ENCODE results near the gene SGSM2. TPM values are rescaled to one million over a fixed set of nuclear protein-coding genes. Genes with fewer than 3 reads are reported as not detected.

Gene SGSM2
- total and polyA plus RNA-seq, 2 donors (not counting 1 experiment from before 2014, with no cell fraction given), result 139 to 181 TPM

DNA sequence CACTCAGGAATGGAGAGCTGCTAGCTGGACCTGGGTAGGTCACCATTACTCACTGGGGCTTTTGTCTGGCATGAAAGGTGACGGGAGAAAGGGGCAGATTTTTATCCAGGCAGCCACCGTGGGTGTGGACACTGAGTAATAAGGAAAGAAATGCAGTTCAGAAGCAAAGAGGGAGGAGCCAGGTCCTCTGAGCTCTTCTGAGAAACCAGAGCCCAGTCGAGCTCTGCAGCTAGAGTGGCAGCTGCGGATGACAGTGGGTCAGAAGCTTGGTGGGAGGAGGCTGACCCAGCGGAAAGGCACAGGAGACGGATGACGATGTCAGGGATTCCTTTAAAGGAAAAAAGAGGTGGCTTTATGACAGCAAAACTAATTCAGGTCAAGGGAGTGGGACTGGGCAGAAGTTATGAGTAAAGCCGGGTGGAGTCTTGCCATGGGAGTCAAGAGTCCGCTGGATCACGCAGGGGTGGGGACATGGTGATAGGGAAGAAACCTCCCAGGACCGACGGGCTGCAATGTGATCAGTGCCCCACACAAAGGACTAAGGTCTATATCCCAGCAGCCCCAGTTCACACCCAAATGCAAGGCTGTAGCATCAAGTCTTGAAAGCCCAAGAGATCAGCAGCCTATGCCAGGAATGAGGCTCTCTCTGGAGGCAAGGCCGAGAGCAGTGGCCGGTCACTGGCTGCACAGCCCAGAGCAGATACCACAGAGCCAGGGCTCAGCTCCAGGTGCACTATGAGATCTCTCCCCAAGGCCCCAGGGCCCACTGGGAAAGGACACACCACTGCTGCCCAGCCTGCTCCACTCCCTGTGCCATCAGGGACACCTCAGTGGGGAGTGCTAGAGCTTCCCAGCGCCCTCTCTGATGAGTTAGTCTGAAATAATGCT, 69.8 kb downstream of the SGSM2 start:
- H3K27me3 Mint-ChIP-seq, result no peaks in the 10 kb centered on the region
- Histone ChIP-seq H4K20me1 (ENCODE audit: control insufficient read depth, insufficient read depth, low read length, poor library complexity, severe bottlenecking) (no peaks in the 10 kb centered on the region), H3K9ac (ENCODE audit: low read length) (no peak overlapping the region), H3K9me3 (ENCODE audit: control extremely low read depth in 1 of 3, control insufficient read depth in 2 of 3, insufficient read depth in 1 of 3, low read length in 2 of 3) (no peaks in the 10 kb centered on the region), H3K4me2 (replicated peaks; ENCODE audit: low read depth, low read length, poor library complexity, severe bottlenecking) (no peak overlapping the region), H2AFZ (ENCODE audit: insufficient read depth, low read depth, low read length, poor library complexity, severe bottlenecking) (no peak overlapping the region), H3K4me1 (ENCODE audit: control insufficient read depth in 2 of 2, insufficient read depth in 2 of 2, low read length in 2 of 2) (peaks cover 7 to 8% of the 10 kb centered on the region in 2 donors), H3K27me3 (replicated peaks in 1 of 4; ENCODE audit: control extremely low read depth in 1 of 4, control insufficient read depth in 3 of 4, insufficient read depth in 4 of 4, low read length in 3 of 4) (no peaks in the 10 kb centered on the region), H3K4me3 (ENCODE audit: control extremely low read depth in 1 of 5, extremely low read depth in 1 of 5, insufficient read depth in 1 of 5, low read depth in 2 of 5, low read length in 4 of 5) (no peak overlapping the region), H3K36me3 (replicated peaks in 1 of 2; ENCODE audit: control extremely low read depth in 1 of 2, control insufficient read depth in 1 of 2, extremely low read depth in 1 of 2, insufficient read depth in 2 of 2, low read length in 1 of 2) (no peaks in the 10 kb centered on the region), H3K27ac (ENCODE audit: low read length in 2 of 2) (no peak overlapping the region), H3K79me2 (ENCODE audit: control insufficient read depth, insufficient read depth, low read length) (no peaks in the 10 kb centered on the region)
- no peak for DNase-seq
- no peak overlapping the region for H3K4me3 Mint-ChIP-seq
- ATAC-seq (ENCODE audit: low read depth), result no peak
- WGBS (ENCODE audit: insufficient coverage), result 91% methylated on average over 13 of the region's 15 CpGs
- CTCF ChIA-PET, result interaction anchor here (1.2 to 7.4 kb wide), 3 partner anchors 10 to 25 kb away, joined by 4 to 76 read pairs (median 71); no protein-coding TSS in a partner anchor
- TF ChIP-seq EZH2 (IDR thresholded peaks at IDR 0.05; ENCODE audit: borderline replicate concordance, insufficient read depth, low read depth, low read length, poor library complexity, severe bottlenecking), result no peak
- TF ChIP-seq, protein P1, sequence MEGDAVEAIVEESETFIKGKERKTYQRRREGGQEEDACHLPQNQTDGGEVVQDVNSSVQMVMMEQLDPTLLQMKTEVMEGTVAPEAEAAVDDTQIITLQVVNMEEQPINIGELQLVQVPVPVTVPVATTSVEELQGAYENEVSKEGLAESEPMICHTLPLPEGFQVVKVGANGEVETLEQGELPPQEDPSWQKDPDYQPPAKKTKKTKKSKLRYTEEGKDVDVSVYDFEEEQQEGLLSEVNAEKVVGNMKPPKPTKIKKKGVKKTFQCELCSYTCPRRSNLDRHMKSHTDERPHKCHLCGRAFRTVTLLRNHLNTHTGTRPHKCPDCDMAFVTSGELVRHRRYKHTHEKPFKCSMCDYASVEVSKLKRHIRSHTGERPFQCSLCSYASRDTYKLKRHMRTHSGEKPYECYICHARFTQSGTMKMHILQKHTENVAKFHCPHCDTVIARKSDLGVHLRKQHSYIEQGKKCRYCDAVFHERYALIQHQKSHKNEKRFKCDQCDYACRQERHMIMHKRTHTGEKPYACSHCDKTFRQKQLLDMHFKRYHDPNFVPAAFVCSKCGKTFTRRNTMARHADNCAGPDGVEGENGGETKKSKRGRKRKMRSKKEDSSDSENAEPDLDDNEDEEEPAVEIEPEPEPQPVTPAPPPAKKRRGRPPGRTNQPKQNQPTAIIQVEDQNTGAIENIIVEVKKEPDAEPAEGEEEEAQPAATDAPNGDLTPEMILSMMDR (IDR thresholded peaks at IDR 0.05), result no peak
- no peak overlapping the region for H3K27ac Mint-ChIP-seq
- POLR2A ChIA-PET, result interaction anchor here (1.0 kb wide), 1 partner anchor 9 kb away, joined by 3 read pairs; no protein-coding TSS in a partner anchor
- no peaks in the 10 kb centered on the region for H3K9me3 Mint-ChIP-seq (ENCODE audit: insufficient read depth)
- H3K4me1 Mint-ChIP-seq, result peaks cover 7% of the 10 kb centered on the region
- intact Hi-C loops (cut with micrococcal nuclease), result no loop called here

GRCh38 chr17:2410951-2411350, 73.7 kb downstream of the SGSM2 start:
- ATAC-seq (ENCODE audit: low read depth), result no peak
- Histone ChIP-seq H3K9ac (ENCODE audit: low read length) (no peak overlapping the region), H3K4me1 (ENCODE audit: control insufficient read depth in 2 of 2, insufficient read depth in 2 of 2, low read length in 2 of 2) (no peaks in the 10 kb centered on the region), H3K79me2 (ENCODE audit: control insufficient read depth, insufficient read depth, low read length) (peaks cover 4% of the 10 kb centered on the region), H2AFZ (ENCODE audit: insufficient read depth, low read depth, low read length, poor library complexity, severe bottlenecking) (no peak overlapping the region), H3K36me3 (replicated peaks in 1 of 2; ENCODE audit: control extremely low read depth in 1 of 2, control insufficient read depth in 1 of 2, extremely low read depth in 1 of 2, insufficient read depth in 2 of 2, low read length in 1 of 2) (peaks cover 0 to 7% of the 10 kb centered on the region in 2 experiments), H3K27ac (ENCODE audit: low read length in 2 of 2) (no peak overlapping the region), H3K27me3 (replicated peaks in 1 of 4; ENCODE audit: control extremely low read depth in 1 of 4, control insufficient read depth in 3 of 4, insufficient read depth in 4 of 4, low read length in 3 of 4) (no peaks in the 10 kb centered on the region), H3K9me3 (ENCODE audit: control extremely low read depth in 1 of 3, control insufficient read depth in 2 of 3, insufficient read depth in 1 of 3, low read length in 2 of 3) (no peaks in the 10 kb centered on the region), H3K4me3 (ENCODE audit: control extremely low read depth in 1 of 5, extremely low read depth in 1 of 5, insufficient read depth in 1 of 5, low read depth in 2 of 5, low read length in 4 of 5) (no peak overlapping the region), H4K20me1 (ENCODE audit: control insufficient read depth, insufficient read depth, low read length, poor library complexity, severe bottlenecking) (no peaks in the 10 kb centered on the region), H3K4me2 (replicated peaks; ENCODE audit: low read depth, low read length, poor library complexity, severe bottlenecking) (no peak overlapping the region)
- DNase-seq, result no peak
- Mint-ChIP-seq H3K9me3 (ENCODE audit: insufficient read depth) (no peaks in the 10 kb centered on the region), H3K4me1 (peaks cover under 1% of the 10 kb centered on the region), H3K27me3 (no peaks in the 10 kb centered on the region), H3K4me3 (no peak overlapping the region), H3K27ac (no peak overlapping the region)
- TF ChIP-seq, protein P1 (IDR thresholded peaks at IDR 0.05), result no peak
- 98% methylated on average over 7 of the region's 7 CpGs for WGBS (ENCODE audit: insufficient coverage)
- CTCF ChIA-PET, result interaction anchor here (12.0 kb wide), 1 partner anchor 29 kb away, joined by 650 read pairs; no protein-coding TSS in a partner anchor
- intact Hi-C loops (cut with micrococcal nuclease), result no loop called here
- POLR2A ChIA-PET, result no interaction called here
